H1 (cell line): ENCODE measurements around the gene MMP19. TPM values are rescaled to one million over a fixed set of nuclear protein-coding genes. Genes with fewer than 3 reads are reported as not detected.

Experiments
- CTCF ChIA-PET: fragments of 300-600 bp; sonication (Branson Sonifier 250); formaldehyde crosslinking; loops from one replicate; lab custom pipeline; 2021; ENCODE audit not compliant: partially characterized antibody; lab: Charles Lee
- POLR2A ChIA-PET: fragments of 300-600 bp; sonication (Branson Sonifier 250); formaldehyde crosslinking; loops from one replicate; lab custom pipeline; 2021; ENCODE audit warnings: inconsistent platforms; ENCODE audit not compliant: partially characterized antibody; lab: Charles Lee
- DNase-seq, 2 experiments: peaks; one replicate each; pipeline versions ENCODE4 v3.0.0 to v3.0.0-alpha.2; 2010 to 2022; ENCODE audit warnings: low spot score in 2 of 2, low read depth in 1 of 2, mixed read lengths in 1 of 2
- FAIRE-seq: peaks from 2 replicates; lab custom pipeline; 2011; peaks lifted over from hg19 to GRCh38; lab: Jason Lieb, UNC
- H2AFZ ChIP-seq: 2 replicates; pipeline ENCODE4 v1.8.1; 2012; ENCODE audit warnings: low read length, inconsistent platforms
- H2AK5ac ChIP-seq: 2 replicates; pipeline ENCODE4 v1.6.1; 2013; ENCODE audit warnings: low read depth, low read length
- H2BK120ac ChIP-seq: replicated peaks from 2 replicates; pipeline ENCODE3; 2013; ENCODE audit warnings: low read depth, low read length, inconsistent platforms
- H2BK12ac ChIP-seq: 2 replicates; pipeline ENCODE4 v1.6.1; 2013; ENCODE audit warnings: low read depth, low read length
- H2BK15ac ChIP-seq: 2 replicates; pipeline ENCODE4 v1.6.1; 2013; ENCODE audit warnings: low read length
- H2BK20ac ChIP-seq: 2 replicates; pipeline ENCODE4 v1.6.1; 2013; ENCODE audit warnings: low read length
- H2BK5ac ChIP-seq: 2 replicates; pipeline ENCODE4 v1.6.1; 2013; ENCODE audit warnings: low read depth, low read length
- H3K14ac ChIP-seq: 2 replicates; pipeline ENCODE4 v1.6.1; 2013; ENCODE audit warnings: inconsistent platforms; ENCODE audit not compliant: insufficient read length
- H3K18ac ChIP-seq: 2 replicates; pipeline ENCODE4 v1.6.1; 2013; ENCODE audit warnings: low read length; ENCODE audit errors: extremely low read depth
- H3K23ac ChIP-seq: 2 replicates; pipeline ENCODE4 v1.6.1; 2013; ENCODE audit warnings: inconsistent platforms; ENCODE audit not compliant: insufficient read length
- H3K23me2 ChIP-seq: 2 replicates; pipeline ENCODE4 v1.6.1; 2013; ENCODE audit warnings: low read depth, low read length
- H3K27ac ChIP-seq: 2 replicates; pipeline ENCODE4 v1.6.1; 2011; ENCODE audit warnings: low read depth, low read length, inconsistent platforms
- H3K27me3 ChIP-seq, 4 experiments: replicated peaks in 1 of 4; 1 replicate in 1 of 4; 2 replicates in 3 of 4; pipeline versions ENCODE4 v1.6.1 to v1.8.1; 2011 to 2013; ENCODE audit warnings: low read length in 3 of 4, mild to moderate bottlenecking in 3 of 4, inconsistent platforms in 2 of 4, mixed read lengths in 2 of 4, moderate library complexity in 1 of 4; ENCODE audit not compliant: control insufficient read depth in 3 of 4, insufficient read depth in 3 of 4; ENCODE audit errors: extremely low read depth in 1 of 4
- H3K36me3 ChIP-seq, 4 experiments: 2 replicates each; pipeline versions ENCODE4 v1.6.1 to v1.8.1; 2011 to 2013; ENCODE audit warnings: mild to moderate bottlenecking in 4 of 4, low read length in 3 of 4, moderate library complexity in 2 of 4, control low read depth in 1 of 4, inconsistent platforms in 1 of 4; ENCODE audit not compliant: insufficient read depth in 4 of 4, control insufficient read depth in 2 of 4
- H3K4ac ChIP-seq: replicated peaks from 2 replicates; pipeline ENCODE3; 2013; ENCODE audit warnings: low read length, low read depth, mixed read lengths, inconsistent platforms; ENCODE audit not compliant: insufficient read length
- H3K4me1 ChIP-seq, 4 experiments: replicated peaks in 1 of 4; 1 replicate in 1 of 4; 2 replicates in 3 of 4; pipeline versions ENCODE4 v1.6.1 to v1.8.1; 2011 to 2013; ENCODE audit warnings: low read length in 3 of 4, inconsistent platforms in 2 of 4, mixed read lengths in 1 of 4; ENCODE audit not compliant: insufficient read depth in 4 of 4, control insufficient read depth in 3 of 4
- H3K4me2 ChIP-seq, 2 experiments: 2 replicates each; pipeline versions ENCODE4 v1.6.1 to v1.8.1; 2011 to 2013; ENCODE audit warnings: low read depth in 2 of 2, low read length in 2 of 2, control low read depth in 1 of 2, inconsistent platforms in 1 of 2, mild to moderate bottlenecking in 1 of 2; ENCODE audit not compliant: insufficient read depth in 1 of 2
- H3K4me3 ChIP-seq, 4 experiments: fragments of 200-600, 300-600 bp in 1 of 4; sonication (generic), shearing (Covaris generic), sonication (Bioruptor Twin) in 1 of 4; 2 replicates each; pipeline versions ENCODE4 v1.5.1 to v1.8.1; 2011 to 2016; ENCODE audit warnings: low read length in 4 of 4, low read depth in 3 of 4, control low read depth in 2 of 4, inconsistent platforms in 2 of 4, mild to moderate bottlenecking in 2 of 4, mixed read lengths in 1 of 4, moderate library complexity in 1 of 4; ENCODE audit not compliant: insufficient read depth in 2 of 4; ENCODE audit errors: extremely low read depth in 1 of 4
- H3K56ac ChIP-seq: replicated peaks from 2 replicates; pipeline ENCODE3; 2013; ENCODE audit warnings: low read depth, mild to moderate bottlenecking, mixed read lengths, low read length, inconsistent platforms; ENCODE audit not compliant: insufficient read length
- H3K79me1 ChIP-seq: 2 replicates; pipeline ENCODE4 v1.6.1; 2013; ENCODE audit warnings: low read depth, low read length, control low read depth
- H3K79me2 ChIP-seq, 2 experiments: 2 replicates each; pipeline versions ENCODE4 v1.6.1 to v1.8.1; 2012 to 2013; ENCODE audit warnings: low read length in 2 of 2, mild to moderate bottlenecking in 2 of 2, inconsistent platforms in 1 of 2; ENCODE audit not compliant: insufficient read depth in 2 of 2, control insufficient read depth in 1 of 2
- H3K9ac ChIP-seq, 4 experiments: replicated peaks in 1 of 4; 1 replicate in 1 of 4; 2 replicates in 3 of 4; pipeline versions ENCODE4 v1.6.1 to v1.8.1; 2011 to 2013; ENCODE audit warnings: low read depth in 3 of 4, low read length in 3 of 4, control low read depth in 2 of 4, mild to moderate bottlenecking in 2 of 4, moderate library complexity in 2 of 4, inconsistent platforms in 1 of 4; ENCODE audit errors: extremely low read depth in 1 of 4
- H3K9me3 ChIP-seq, 2 experiments: 2 replicates each; pipeline versions ENCODE4 v1.6.1 to v1.8.1; 2012 to 2013; ENCODE audit warnings: mild to moderate bottlenecking in 2 of 2, moderate library complexity in 2 of 2, control low read depth in 1 of 2, inconsistent platforms in 1 of 2, low read depth in 1 of 2, low read length in 1 of 2, mixed read lengths in 1 of 2; ENCODE audit not compliant: insufficient read depth in 2 of 2
- H4K20me1 ChIP-seq, 2 experiments: replicated peaks in 1 of 2; 2 replicates each; pipeline versions ENCODE3 to v1.8.1; 2011 to 2013; ENCODE audit warnings: inconsistent platforms in 2 of 2, low read length in 2 of 2, mild to moderate bottlenecking in 1 of 2; ENCODE audit not compliant: insufficient read depth in 2 of 2, control insufficient read depth in 1 of 2
- H4K5ac ChIP-seq: 2 replicates; pipeline ENCODE4 v1.6.1; 2013; ENCODE audit warnings: low read length, low read depth, mixed read lengths, inconsistent platforms; ENCODE audit not compliant: insufficient read length
- H4K8ac ChIP-seq: 2 replicates; pipeline ENCODE4 v1.8.0; 2013; ENCODE audit warnings: mild to moderate bottlenecking, moderate library complexity, low read length, inconsistent platforms; ENCODE audit not compliant: insufficient read depth; ENCODE audit errors: extremely low read depth
- H4K91ac ChIP-seq: replicated peaks from 2 replicates; pipeline ENCODE3; 2013; ENCODE audit warnings: low read length, mixed read lengths, inconsistent platforms; ENCODE audit not compliant: insufficient read length
- ZNF274 ChIP-seq: IDR thresholded peaks from 2 replicates; pipeline ENCODE4 v1.7.0; 2012; ENCODE audit warnings: low read length, borderline replicate concordance; ENCODE audit errors: extremely low read depth
- WGBS, 2 experiments: shearing (Covaris generic) in 1 of 2; methylation state at CpG; one replicate each; pipeline versions ENCODE4 v1.1.6 to v1.1.7; 2013 to 2015; ENCODE audit warnings: low lambda C conversion rate in 2 of 2, mixed read lengths in 2 of 2, inconsistent platforms in 1 of 2, low coverage in 1 of 2, missing lambda C conversion rate in 1 of 2; ENCODE audit not compliant: insufficient replicate concordance in 2 of 2, insufficient coverage in 1 of 2, insufficient read length in 1 of 2; ENCODE audit errors: extremely low coverage in 1 of 2, missing lambda C conversion rate in 1 of 2; 5-methylcytosine and 5-hydroxymethylcytosine counted together
- polyA plus RNA-seq, 7 experiments: library from polyadenylated mRNA; depleted of rRNA in 3 of 7; stranded (reverse) in 5 of 7; unstranded in 2 of 7; fragments of >200 nt in 5 of 7; fragments of 200-250 nt in 2 of 7; gene quantifications; 1 replicate in 5 of 7; 2 replicates in 1 of 7; 4 replicates in 1 of 7; pipeline versions ENCODE4 v1.2.1 to v1.2.3, GENCODE V29; 2011 to 2013; ENCODE audit warnings: missing spikeins in 2 of 7, mixed read lengths in 2 of 7
- total RNA-seq: library from RNA; stranded (reverse); fragmentation: NEBNext Ultra II Directional; extraction: Animal tissue kit (Norgen Biotek cat#: 25700); gene quantifications from 2 replicates; pipeline ENCODE4 v1.2.1, GENCODE V29; 2021

Gene MMP19
- total and polyA plus RNA-seq, 2 of the 8 experiments (the other 6 are each of a cell fraction or from before 2014, with no cell fraction given), result 2.7 to 3.3 TPM

DNA sequence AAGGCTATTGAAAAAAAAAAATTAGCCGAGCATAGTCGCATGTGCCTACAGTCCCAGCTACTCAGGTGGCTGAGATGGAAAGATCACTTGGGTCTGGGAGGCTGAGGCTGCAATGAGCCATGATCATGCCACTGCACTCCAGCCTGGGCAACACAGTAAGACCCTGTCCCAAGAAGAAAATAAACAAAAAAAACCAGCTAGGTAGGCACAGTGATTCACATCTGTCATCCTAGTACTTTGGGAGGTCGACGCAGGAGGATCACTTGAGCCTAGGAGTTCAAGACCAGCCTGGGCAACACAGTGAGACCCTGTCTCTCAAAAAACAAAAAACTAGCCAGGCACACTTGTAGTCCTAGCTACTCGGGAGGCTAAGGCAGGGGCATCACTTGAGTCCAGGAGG, 33.5 kb downstream of the MMP19 start:
- Histone ChIP-seq H3K4ac (no peak overlapping the region), H4K8ac (no peak overlapping the region), H3K4me1 (peaks cover 0 to 7% (median 3%) of the 10 kb centered on the region in 4 experiments; a peak in 5 of 7 replicates), H3K23ac (no peak overlapping the region), H3K4me3 (no peak overlapping the region), H2AK5ac (no peak overlapping the region), H3K56ac (no peak overlapping the region), H3K36me3 (peaks cover 0 to 15% (median 3%) of the 10 kb centered on the region in 4 experiments; a peak in 5 of 8 replicates), H2BK5ac (no peak overlapping the region), H3K18ac (no peak overlapping the region), H2BK20ac (no peak overlapping the region), H2AFZ (no peak overlapping the region), H4K91ac (no peak overlapping the region), H3K27ac (no peak overlapping the region), H3K14ac (no peak overlapping the region), H3K9me3 (no peaks in the 10 kb centered on the region), H3K23me2 (peaks cover under 1% of the 10 kb centered on the region; the same call in 1 of the 2 replicates), H3K27me3 (no peaks in the 10 kb centered on the region), H3K79me1 (peaks cover 5% of the 10 kb centered on the region; the same call in 1 of the 2 replicates), H3K4me2 (no peak overlapping the region), H2BK120ac (no peak overlapping the region), H2BK12ac (no peak overlapping the region), H2BK15ac (no peak overlapping the region), H3K79me2 (peaks cover 34 to 98% of the 10 kb centered on the region in 2 experiments), H3K9ac (no peak overlapping the region), H4K20me1 (peaks cover 5 to 10% of the 10 kb centered on the region in 2 experiments), H4K5ac (no peak overlapping the region)
- WGBS, 2 experiments, result 95% methylated on average over 5 of the region's 5 CpGs; no CpG with 5 or more reads in 1 of the 2 experiments
- ChIA-PET CTCF (interaction anchor here (0.5 to 18.0 kb wide), 2 partner anchors 68 to 713 kb away, joined by 3 to 224 read pairs; partner anchors contain the start of genes GDF11 and RBMS2), POLR2A (interaction anchor here (0.6 to 14.0 kb wide), 7 partner anchors 12 to 235 kb away, joined by 3 to 133 read pairs (median 3); partner anchors contain the start of genes ORMDL2 and SARNP)
- TF ChIP-seq ZNF274, result no peak
- FAIRE-seq (no peak), DNase-seq (no peak)
